GM18520 (cell line): Measurements from ENCODE around the gene EMC8.
A peak's percentile ranks its signal among the peaks of the same experiment; 100 is the strongest.

ENCODE experiments used
- ATAC-seq: cut with Tn5 transposase; IDR thresholded peaks from one replicate; pipeline ENCODE4 v1.9.1; 2021; ENCODE audit not compliant: unreplicated experiment

EMC8 gene

GRCh38 chr16:85757341-85757822, 42.0 kb downstream of the EMC8 start:
- peak; percentile 32 for ATAC-seq

- ATAC-seq = peak; percentile 47
Measured at GRCh38 chr16:85755929-85756768, 43.2 kb downstream of the EMC8 start.

- ATAC-seq = no peak
Measured at GRCh38 chr16:85754413-85754812, 44.9 kb downstream of the EMC8 start.

GRCh38 chr16:85753976-85754375, 45.4 kb downstream of the EMC8 start:
- ATAC-seq = no peak

GRCh38 chr16:85753559-85753958, 45.8 kb downstream of the EMC8 start:
- no peak for ATAC-seq

GRCh38 chr16:85752511-85753420, 46.6 kb downstream of the EMC8 start:
- ATAC-seq = no peak

GRCh38 chr16:85751698-85752501, 47.4 kb downstream of the EMC8 start:
- ATAC-seq = no peak

GRCh38 chr16:85750827-85751697, 48.3 kb downstream of the EMC8 start, which contains the start of gene C16orf74:
Gene C16orf74, minus strand, starts transcription at chr16:85751096. Its CDS starts 15,879 bp downstream, at chr16:85735217.
- ATAC-seq = no peak

GRCh38 chr16:85750146-85750826, 49.1 kb downstream of the EMC8 start:
- no peak for ATAC-seq

- ATAC-seq = no peak
Measured at GRCh38 chr16:85749771-85750145, 49.6 kb downstream of the EMC8 start.

- no peak for ATAC-seq
Measured at GRCh38 chr16:85746460-85747215, 52.7 kb downstream of the EMC8 start.

- no peak for ATAC-seq
Measured at GRCh38 chr16:85738923-85739715, 60.2 kb downstream of the EMC8 start.

GRCh38 chr16:85736921-85737320, 62.4 kb downstream of the EMC8 start:
- no peak for ATAC-seq

- ATAC-seq = no peak
Measured at GRCh38 chr16:85735946-85736345, 63.4 kb downstream of the EMC8 start.

- ATAC-seq = no peak
Measured at GRCh38 chr16:85735225-85735635, 64.1 kb downstream of the EMC8 start.

- no peak for ATAC-seq
Measured at GRCh38 chr16:85734311-85735017, 64.9 kb downstream of the EMC8 start.

GRCh38 chr16:85733839-85734170, 65.5 kb downstream of the EMC8 start:
- no peak for ATAC-seq
